GM19463 (cell line): ENCODE measurements around the gene SNRNP40.
"Not testable (repeated sequence)": the region's sequence is repeated elsewhere in the genome, so short reads cannot be mapped to it uniquely, and the experiment has no call there.

Source experiments
- ATAC-seq: cut with Tn5 transposase; IDR thresholded peaks from one replicate; pipeline ENCODE4 v1.9.1; 2021; ENCODE audit warnings: mild to moderate bottlenecking, moderate library complexity; ENCODE audit not compliant: unreplicated experiment

The SNRNP40 gene

DNA sequence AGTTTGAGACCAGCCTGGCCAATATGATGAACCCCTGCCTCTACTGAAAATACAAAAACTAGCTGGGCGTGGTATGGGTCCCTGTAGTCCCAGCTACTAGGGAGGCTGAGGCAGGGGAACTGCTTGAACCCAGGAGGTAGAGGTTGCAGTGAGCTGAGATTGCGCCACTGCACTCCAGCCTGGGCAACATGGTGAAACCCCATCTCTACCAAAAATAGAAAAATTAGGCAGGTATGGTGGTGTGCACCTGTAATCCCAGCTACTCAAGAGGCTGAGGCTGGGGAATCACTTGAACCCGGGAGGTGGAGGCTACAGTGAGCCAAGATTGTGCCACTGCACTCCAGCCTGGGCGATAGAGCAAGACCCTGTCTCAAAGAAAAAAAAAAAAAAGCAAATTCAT lies 8.8 kb downstream of the SNRNP40 start:
- not testable (repeated sequence) for ATAC-seq

DNA sequence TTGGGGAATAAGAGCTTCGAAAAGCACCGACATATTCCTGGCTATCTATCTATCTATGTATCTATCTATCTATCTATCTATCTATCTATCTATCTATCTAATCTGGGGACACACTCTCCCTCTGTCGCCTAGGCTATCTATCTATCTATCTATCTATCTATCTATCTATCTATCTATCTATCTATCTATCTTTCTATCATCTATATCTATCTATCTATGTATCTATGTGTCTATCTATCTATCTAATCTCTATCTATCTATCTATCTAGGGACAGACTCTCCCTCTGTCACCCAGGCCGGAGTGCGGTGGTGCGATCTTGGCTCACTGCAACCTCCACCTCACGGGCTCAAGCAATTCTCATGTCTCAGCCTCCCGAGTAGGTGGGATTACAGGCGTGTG lies 14.2 kb downstream of the SNRNP40 start:
- ATAC-seq: not testable (repeated sequence)

DNA sequence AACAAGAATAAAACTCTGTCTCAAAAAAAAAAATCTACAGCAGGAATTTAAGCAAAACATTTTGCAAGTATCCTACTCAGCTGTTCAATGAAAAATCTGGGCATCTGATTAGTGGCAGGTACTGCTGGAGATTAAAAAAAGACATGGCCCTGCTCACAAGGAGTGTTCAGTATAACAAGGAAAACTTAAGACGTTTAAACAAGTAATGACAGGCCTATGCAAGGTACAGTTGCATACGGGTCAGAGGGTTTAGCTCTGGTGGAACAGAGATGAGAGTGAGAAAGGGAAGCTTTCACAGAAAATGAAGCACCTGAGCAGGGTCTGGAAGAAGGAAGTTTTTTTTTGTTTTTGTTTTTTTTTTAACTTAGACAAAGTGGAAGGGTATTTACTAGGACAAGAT lies 23.0 kb downstream of the SNRNP40 start:
- ATAC-seq: no peak

DNA sequence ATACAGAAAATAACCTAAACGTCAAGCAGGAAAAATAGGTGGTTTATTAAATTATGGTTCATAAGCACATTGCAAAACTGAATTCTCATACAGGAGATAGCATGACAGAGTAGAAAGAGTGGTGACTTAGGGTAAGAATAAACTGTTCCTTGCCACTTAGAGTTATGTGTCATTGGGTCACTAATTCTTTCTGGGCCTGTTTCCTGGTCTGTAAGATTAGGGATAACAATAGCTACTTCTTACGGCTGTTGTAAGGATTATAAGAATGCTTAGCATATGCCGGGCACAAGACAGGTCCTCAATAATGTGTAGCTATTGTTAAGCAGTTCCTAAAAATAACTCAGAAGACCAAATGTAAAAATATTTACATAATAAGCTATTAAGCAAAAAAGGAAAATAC lies 24.2 kb downstream of the SNRNP40 start:
- no peak for ATAC-seq

DNA sequence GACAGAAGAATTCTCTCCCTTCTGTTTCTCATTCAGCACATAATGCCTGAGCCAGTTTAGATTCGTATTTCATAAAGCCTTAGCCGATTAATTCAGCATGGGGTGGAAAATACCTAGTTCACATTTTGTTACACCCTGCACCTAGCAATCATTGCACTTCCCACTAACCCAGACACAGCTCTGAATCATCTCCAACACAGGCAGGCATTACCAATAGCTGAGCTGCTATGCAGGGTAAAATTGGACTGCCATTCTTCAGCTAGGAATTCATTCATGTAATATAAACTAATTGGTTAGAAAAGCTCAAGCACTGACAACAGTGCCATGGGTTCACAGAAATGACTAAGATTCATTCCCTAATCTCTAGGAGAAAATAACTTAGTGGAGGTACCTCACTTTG lies 30.0 kb downstream of the SNRNP40 start:
- no peak for ATAC-seq

DNA sequence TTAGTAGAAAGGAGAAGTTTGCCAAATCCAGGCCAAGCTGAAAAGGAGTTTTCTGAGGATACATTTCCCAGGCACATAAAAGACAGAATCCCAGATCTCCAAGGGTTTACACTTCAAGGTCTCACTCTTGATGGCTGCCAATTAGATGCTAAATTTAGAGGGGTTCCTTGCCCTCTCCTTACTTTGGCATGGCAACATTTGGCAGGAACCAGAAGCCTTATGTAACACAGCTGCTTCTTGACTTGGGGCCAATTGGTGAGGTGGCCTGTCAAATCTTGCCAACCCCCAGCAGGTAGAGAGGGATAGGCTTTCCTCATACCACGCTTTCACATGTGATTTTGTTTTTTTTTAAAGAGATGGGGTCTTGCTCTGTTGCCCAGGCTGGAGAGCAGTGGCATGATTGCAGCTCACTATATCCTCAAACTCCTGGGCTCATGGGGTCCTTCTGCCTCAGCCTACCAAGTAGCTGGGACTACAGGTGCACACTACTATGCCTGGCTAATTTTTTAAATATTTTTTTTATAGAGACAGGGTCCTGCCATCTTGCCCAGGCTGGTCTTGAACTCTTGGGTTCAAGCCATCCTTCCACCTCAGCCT lies 31.7 kb downstream of the SNRNP40 start:
- ATAC-seq: no peak

DNA sequence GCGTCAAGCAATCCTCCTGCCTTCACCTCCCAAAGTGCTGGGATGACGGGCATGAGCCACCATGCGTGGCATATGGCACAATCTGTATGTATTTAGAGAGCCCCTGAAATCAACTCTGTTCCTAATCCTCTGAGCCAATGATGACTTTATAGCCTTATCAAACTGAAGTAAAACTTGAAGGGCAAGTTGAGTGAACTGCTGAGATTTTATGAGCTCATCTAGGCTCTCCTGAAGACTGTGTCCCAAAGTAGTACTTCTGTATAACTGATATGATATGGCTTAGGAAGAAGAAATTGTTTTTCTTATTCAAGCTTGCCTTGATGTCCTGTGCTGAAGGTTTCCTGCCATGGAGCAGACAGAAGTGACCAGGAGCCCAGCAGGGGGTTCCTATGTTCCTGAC lies 33.2 kb downstream of the SNRNP40 start:
- no peak for ATAC-seq

DNA sequence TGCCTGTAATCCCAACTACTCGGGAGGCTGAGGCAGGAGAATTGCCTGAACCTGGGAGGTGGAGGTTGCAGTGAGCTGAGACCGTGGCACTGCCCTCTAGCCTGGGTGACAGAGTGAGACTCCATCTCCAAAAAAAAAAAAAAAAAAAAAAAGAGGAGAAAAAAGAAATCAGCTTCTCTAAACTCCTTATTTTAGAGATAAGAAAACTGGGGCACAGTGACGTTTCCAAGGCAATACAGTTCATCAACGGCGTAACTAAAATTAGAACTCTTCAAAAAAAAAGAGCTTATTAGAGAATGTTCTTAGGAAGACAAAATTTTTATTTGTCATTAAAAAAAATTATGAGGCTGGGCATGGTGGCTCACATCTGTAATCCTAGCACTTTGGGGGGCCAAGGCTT lies 34.2 kb downstream of the SNRNP40 start:
- ATAC-seq: not testable (repeated sequence)

DNA sequence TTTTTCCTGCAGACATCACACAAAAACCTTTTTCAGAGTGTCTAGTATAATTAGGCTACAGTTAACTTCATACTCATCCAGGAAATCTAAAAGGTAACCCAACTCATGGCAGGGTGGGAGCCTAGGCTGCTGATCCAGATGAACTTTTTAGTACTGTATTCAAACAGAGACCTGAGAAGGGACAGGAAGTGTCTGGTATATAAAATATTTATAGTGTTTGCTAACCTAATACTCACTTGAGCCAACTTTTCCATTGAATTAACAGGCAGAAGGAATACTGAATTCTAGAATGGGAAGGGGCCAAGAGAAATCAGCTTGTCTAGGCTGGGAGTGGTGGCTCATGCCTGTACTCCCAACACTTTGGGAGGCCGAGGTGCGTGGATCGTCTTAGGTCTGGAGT lies 34.7 kb downstream of the SNRNP40 start:
- ATAC-seq: no peak

DNA sequence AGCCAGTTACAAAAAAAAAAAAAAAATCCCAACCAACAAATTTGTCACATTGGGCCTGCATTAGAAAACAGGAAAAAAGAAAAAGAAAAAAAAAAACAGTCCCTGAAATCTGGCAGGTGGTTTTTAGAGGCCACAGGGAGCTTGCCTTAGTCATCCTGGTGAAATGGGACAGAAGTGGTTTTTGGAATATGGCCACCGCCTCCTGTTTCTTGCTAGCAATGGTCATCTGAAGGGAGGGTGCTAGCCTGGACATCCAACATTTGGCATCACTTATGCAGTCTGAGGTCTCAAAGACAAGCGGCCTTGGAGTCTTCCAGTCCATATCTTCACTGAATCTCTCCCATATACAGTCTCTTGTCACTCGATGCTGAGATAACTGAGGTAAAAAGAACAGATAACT lies 36.8 kb downstream of the SNRNP40 start:
- no peak for ATAC-seq

DNA sequence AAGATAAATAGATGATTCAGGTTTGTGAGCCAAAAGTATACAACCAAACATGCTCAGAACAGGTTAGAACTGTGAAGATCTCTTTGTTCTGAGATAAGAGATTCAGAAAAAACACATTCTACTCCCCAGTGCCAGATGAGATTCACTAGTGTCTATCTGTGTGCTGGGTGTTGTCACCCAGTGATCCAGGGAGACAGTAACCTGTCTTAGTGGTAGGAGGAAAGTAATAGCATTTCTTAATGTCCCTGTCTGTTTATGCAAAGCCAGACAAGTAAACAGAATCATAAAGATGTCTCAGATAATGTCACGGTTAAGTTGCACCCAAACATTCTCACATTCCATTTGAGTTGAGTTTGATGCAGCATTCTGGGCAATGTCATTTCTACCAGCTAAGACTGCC lies 38.0 kb downstream of the SNRNP40 start:
- ATAC-seq: no peak

DNA sequence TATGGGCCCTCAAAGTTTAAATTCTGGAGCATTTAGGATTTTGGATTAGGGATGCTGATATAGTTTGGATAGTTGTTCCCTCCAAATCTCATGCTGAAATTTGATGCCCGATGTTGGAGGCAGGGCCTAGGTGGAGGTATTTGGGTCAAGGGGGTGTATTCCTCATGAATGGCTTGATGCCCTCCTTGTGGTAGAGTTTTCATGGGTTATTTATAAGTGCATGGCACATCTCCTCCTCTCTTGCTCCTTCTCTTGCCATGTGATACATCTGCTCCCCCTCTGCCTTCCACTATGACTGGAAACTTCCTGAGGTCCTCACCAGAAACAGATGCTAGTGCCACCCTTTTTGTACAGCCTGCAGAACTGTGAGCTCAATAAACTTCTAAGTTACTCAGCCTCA lies 39.4 kb downstream of the SNRNP40 start:
- ATAC-seq: no peak

DNA sequence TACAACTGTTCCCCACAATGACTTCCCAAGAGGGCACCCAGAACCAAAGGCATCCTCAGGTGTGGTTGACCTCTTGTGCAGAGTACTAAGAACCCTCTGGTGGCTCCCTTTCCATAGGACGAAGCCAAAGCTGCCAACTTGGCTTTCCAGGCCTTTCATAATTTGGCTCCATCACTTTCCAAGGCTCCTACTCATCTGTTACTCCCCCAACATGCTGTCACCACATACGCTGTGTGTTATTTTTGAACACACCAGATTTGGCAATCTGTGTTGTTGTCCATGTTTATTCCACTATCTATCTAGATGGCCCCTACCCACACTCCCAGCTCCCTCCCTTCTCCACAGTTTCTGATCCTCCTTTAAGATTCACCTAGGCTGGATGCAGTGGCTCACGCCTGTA lies 46.7 kb downstream of the SNRNP40 start:
- ATAC-seq: no peak

DNA sequence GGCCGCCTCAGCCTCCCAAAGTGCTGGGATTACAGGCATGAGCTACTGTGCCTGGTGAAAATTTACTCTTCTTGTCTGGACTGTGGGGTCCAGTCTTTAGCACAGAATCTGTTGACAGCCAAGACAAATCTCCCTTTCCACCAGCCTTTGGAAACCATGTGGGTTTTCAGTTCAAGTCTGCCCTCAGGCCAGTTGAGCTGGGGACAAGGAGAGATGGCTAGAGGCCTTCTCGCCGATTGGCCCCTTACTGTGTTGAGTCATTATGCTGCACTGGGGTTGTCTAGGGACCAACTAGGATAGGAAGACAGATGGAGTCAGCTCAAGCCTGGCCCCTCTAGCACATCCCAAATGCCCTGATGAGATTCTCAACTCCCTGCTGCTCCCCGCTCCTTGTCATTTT lies 48.3 kb downstream of the SNRNP40 start:
- ATAC-seq: no peak

DNA sequence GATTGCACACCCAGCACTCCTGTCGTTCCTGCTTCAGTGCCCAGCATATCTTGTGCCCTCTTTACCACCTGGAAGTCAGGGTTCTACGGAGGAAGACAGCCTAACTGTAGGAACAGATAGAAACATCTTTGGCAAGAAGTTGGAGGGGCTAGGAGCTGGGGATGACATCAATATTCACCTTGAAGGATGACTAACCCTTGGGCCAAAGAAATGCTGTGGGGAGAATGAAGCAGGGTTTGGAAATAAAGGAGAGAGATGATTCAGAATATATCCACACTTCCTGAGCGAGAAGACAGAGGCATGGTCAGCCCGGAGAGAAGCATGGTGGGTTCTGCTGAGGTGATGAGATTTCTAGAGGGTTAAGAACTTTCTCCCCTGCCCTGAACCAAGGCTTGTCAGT lies 52.3 kb downstream of the SNRNP40 start:
- ATAC-seq: no peak

DNA sequence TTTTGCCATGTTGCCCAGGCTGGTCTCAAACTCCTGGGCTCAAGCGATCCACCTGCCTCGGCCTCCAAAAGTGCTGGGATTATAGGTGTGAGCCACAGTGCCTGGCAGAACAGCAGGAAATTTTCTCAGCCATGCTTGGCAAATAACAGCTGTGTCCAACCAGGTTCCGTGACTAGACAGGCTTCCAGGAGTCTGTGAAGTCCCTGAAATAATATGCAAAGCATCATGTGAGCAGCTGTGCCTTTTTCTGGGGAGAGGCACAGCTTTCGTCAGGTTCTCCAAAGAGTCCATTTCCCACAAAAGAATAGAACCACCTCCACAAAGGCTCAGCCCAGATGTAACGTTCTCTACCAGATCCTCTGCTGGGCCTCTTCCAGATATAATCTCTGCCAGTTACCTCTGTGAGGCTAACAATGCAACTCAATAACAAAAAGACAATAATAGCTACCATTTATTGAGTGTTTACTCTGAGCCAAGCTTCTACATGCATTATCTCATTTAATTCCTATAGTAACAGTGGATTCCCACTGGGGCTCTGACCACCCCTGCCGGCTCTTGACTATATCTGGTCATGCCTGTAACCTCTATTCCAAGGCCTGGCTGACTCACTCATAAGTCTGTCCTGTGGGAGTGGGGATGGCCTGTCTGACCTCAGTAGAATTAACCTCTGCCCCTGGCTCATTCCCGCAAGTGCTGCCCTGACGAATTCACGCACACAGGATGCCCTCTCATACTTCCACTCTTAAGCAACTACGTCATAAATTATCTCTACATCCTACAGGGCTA lies 52.9 kb downstream of the SNRNP40 start:
- ATAC-seq: no peak

DNA sequence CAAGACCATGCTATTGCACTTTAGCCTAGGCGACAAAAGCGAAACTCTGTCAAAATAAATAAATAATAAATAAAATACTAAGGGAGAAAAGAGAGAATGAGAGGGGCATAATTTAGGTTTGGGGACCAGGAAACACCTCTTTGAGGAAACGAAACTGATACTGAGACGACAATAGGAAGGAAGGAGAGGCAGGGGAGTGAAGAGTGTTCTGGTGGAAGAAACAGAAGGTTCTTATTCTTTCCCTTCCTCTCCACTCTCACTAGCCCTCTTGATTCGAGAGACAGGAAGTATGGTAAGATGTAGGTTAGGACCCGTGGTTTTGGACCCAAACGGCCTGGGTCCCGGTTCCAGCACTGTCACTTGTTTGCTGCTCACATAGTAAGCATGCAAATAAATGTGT lies 55.3 kb downstream of the SNRNP40 start:
- ATAC-seq: no peak

DNA sequence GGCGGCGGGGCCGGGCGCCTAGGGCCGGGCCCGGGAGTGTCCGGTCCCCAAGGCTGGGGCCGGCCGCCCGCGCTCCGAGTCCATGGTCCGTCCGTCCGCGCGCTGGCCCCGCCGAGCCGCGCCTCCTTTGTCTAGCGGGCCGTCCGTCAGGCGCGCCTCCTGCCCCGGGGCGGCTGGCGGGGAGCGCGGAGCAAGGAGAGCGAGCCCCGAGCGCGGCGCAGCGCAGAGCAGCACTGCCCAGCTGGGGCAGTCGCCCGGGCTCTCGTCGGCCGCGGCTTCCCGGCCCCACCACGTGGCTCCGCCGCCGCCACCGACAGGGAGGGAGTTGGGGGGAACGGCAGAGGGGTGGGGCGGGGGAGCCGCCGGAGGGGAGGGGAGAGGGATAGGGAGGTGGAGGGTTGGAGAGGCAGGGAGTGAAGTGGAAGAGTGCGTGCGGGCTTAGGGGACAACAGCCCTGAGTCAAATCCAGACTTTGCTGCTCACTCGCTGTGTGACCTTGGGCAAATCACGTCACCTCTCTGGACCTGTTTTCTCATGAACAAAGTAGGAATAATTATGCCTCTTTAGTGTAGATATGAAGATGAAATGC lies 56.8 kb downstream of the SNRNP40 start, which contains the start of gene NKAIN1:
Gene NKAIN1 (minus strand): TSS at position 235 of the 589 bp plus-strand sequence. CDS start 340 bp downstream, outside the sequence.
- ATAC-seq: no peak

DNA sequence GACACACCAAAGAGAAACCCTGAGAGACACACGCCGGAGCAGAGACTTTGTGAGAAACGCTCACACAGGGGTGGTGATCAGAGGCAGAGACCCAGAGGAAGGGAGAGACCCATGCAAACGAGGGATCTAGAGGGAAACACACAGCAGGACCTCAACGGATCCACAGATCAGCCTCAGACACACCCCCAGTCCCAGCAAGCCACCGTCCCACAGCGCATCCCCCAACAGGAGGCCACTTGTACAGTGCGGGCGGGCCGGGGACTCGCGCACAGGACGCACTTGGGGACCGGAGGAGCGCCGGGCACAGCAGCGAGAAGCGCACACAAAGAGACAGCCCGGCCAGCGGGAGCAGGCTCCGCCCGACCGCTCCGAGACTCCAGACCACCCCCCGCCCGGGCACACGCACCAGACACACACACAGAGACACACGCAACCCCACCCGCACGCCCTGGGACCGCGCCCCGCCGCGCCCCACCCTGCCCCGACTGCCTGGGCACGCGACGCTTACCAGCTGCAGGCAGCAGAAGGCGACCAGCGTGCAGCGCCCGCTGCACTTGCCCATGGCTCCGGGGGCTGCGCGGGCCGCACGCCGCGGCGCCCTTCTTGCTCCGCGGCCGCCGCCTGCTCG lies 57.5 kb downstream of the SNRNP40 start:
- no peak for ATAC-seq

DNA sequence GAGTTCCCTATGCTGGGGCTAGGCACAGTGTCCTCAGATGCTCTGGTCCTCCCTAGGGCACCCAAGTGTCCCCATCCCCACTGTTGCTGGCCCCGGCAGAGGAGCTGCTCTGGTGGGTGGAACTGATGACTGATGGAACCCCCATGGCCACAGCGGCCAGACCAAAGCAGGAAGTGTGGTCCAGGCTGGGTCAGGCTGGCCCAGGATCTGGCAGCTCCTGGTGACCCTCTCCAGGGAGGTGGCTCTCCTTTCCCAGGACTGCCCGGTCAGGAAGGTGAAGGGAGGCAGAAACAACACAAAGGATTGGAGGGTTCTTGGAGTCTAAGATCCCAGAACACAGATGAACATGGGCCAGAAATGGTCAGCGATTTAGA lies 58.0 kb downstream of the SNRNP40 start:
- ATAC-seq: no peak

DNA sequence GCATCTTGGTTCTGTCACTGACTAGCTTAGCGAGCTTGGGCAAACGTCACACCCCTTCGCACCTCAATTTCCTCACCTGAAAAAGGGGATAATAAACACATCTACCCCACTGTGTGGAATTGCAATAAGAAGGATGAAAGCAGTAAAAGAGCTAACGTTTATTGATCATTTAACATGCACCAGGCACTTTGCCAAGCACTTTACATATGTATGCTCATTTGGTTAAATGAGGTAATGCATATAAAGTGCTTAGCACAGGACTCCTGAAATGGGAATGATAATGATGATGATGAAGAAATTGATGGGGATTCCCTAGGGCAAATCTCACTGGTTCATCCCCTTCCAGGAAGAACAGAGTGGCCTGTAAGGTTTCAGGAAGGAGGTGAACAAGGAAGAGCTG lies 61.7 kb downstream of the SNRNP40 start:
- ATAC-seq: no peak
